NB4 (cell line): ENCODE data around the gene EXOC7.
A peak's percentile ranks its signal among the peaks of the same experiment; 100 is the strongest.
"Not testable (repeated sequence)": the region's sequence is repeated elsewhere in the genome, so short reads cannot be mapped to it uniquely, and the experiment has no call there.

Experiments
- DNase-seq: peaks from one replicate; pipeline ENCODE4 v3.0.0; 2010; ENCODE audit warnings: low read depth
- H3K4me3 ChIP-seq: one replicate; pipeline ENCODE4 v1.5.1; 2011; ENCODE audit warnings: mild to moderate bottlenecking, low read depth, low read length, moderate library complexity
- MYC ChIP-seq: IDR thresholded peaks from 2 replicates; pipeline ENCODE4 v1.6.1; 2011; ENCODE audit warnings: low read depth, low read length
- POLR2A ChIP-seq: IDR thresholded peaks from 2 replicates; pipeline ENCODE4 v1.6.1; 2011; ENCODE audit warnings: mild to moderate bottlenecking; ENCODE audit not compliant: insufficient read length; ENCODE audit errors: extremely low read depth
- TF ChIP-seq, protein P1 (sequence below): IDR thresholded peaks from 2 replicates; pipeline ENCODE4 v1.6.1; 2011; ENCODE audit warnings: low read depth, low read length
- TF ChIP-seq, protein P2 (sequence below): IDR thresholded peaks from one replicate; pipeline ENCODE4 v1.5.1; 2012; ENCODE audit warnings: low read depth, low read length

Gene EXOC7

DNA sequence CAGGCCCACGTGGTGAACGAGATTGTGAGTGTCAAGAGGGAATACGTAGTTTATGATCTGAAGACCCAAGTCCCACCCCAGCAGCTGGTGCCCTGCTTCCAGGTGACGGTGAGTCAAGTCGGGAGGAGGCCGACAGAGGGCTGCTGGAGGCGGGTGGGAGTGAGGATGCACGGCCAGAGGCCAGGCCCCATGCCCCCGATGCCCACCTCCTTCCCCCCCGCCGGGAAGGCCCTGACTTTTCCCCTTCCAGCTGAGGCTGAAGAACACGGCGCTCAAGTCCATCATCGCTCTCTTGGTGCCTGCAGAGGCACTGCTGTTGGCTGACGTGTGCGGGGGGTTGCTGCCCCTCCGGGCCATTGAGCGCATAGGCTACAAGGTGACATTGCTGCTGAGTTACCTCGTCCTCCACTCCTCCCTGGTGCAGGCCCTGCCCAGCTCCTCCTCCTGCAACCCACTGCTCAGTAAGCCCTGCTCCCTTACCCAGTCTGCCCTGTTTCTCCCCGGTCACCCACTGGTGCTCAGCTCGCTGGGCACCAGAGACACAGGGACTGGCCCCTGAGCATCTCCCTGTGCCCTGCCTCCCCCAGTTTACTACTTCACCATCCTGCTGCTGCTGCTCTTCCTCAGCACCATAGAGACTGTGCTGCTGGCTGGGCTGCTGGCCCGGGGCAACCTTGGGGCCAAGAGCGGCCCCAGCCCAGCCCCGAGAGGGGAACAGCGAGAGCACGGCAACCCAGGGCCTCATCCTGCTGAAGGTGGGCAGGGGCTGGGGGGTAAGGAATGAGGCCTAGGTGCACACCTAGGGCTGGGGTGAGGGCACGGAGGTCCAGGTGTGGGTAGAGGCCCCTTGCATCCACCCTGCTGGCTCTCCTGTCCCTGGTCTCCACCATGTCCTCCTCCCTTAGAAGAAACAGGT lies 22.0 kb downstream of the EXOC7 start:
- TF ChIP-seq, protein P1, sequence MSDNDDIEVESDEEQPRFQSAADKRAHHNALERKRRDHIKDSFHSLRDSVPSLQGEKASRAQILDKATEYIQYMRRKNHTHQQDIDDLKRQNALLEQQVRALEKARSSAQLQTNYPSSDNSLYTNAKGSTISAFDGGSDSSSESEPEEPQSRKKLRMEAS, result no peak
- TF ChIP-seq MYC (no peak), POLR2A (peak; percentile 14)
- no peak for DNase-seq
- H3K4me3 ChIP-seq, result no peak overlapping the region

DNA sequence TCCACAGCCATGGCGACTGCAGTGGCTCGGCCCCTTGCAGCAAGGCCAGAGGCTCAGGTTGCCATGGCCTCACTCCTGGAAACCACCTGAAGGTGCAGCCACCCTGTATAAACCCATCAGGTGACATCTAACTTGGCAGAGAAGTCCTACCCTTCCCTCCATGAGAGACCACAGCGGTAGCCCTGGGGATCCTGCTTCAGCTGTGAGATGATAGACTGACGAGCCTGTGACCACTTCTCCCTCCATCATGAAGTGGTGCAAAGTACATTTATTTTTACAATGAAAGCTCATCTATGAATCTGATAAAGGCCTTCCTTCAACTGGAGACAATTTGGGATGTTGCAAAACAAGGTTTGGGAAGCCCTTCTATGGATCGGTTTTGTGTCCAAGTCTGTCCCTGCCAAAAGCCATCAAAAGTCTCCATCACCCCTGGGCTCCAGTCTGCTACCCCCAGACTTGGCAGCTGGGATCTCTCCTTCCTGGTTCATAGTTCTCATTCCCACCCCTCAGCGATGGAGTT lies 22.8 kb downstream of the EXOC7 start:
- DNase-seq, result no peak
- TF ChIP-seq POLR2A (no peak), MYC (no peak)
- TF ChIP-seq, protein P1, result no peak
- TF ChIP-seq, protein P2, sequence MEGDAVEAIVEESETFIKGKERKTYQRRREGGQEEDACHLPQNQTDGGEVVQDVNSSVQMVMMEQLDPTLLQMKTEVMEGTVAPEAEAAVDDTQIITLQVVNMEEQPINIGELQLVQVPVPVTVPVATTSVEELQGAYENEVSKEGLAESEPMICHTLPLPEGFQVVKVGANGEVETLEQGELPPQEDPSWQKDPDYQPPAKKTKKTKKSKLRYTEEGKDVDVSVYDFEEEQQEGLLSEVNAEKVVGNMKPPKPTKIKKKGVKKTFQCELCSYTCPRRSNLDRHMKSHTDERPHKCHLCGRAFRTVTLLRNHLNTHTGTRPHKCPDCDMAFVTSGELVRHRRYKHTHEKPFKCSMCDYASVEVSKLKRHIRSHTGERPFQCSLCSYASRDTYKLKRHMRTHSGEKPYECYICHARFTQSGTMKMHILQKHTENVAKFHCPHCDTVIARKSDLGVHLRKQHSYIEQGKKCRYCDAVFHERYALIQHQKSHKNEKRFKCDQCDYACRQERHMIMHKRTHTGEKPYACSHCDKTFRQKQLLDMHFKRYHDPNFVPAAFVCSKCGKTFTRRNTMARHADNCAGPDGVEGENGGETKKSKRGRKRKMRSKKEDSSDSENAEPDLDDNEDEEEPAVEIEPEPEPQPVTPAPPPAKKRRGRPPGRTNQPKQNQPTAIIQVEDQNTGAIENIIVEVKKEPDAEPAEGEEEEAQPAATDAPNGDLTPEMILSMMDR, result no peak
- H3K4me3 ChIP-seq, result no peak overlapping the region

DNA sequence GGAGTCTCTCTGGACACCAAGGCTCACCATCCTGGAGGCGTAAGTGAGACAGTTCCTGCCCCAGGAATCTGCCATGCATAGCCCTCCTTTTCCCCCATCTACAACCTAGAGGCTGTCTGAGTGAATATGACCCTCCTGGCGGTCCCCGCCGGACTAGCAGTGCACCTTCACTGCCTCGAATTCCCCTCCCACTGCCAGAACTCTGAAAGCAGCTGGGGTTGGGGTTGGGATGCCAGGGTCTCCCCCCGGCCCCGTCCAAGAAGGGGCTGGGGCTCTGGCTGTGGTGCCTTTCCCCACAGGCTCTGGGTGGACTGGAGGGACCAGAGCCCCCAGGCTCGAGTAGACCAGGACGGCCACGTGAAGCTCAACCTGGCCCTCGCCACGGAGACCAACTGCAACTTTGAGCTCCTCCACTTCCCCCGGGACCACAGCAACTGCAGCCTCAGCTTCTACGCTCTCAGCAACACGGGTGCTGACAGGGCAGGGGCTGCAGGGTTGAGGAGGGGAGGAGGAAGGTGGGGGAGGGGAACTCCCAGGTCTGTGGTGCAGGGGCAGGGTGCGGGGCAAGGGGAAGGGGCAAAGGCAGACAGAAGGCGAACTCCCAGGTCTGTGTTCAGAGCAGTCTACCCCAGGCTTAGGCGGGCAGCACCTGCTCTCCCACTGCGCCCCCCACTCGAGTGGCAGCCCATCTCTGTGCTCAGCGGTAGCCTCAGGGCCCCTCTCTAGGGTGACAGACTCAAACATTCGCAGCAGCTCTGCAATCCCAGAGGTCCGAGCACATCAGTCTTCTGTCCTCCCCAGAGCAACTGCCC lies 23.4 kb downstream of the EXOC7 start:
- H3K4me3 ChIP-seq, result no peak overlapping the region
- DNase-seq, result peak; percentile 71
- TF ChIP-seq, protein P2, result no peak
- TF ChIP-seq, protein P1, result peak; percentile 51
- no peak; the same call in 1 of the 2 replicates for TF ChIP-seq MYC
- TF ChIP-seq POLR2A, result peak; percentile 4

DNA sequence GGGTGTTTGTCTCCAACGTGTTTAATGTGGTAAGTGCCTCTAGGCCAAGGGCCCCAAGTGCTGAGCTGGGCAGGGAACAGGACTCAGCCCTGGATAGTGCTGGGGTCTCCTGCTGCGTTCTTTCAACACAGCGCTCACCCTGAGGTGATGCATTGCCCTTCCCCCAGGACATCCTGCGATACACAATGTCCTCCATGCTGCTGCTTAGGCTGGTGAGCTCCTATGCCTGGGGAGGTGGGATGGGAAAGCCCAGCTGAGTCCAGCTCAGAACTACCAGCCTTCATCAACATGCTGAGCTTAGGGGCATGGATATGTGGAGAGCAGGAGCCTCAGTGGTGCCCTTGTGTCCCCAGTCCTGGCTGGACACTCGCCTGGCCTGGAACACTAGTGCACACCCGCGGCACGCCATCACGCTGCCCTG lies 24.0 kb downstream of the EXOC7 start:
- no peak overlapping the region for H3K4me3 ChIP-seq
- TF ChIP-seq, protein P2, result no peak
- TF ChIP-seq, protein P1, result no peak
- TF ChIP-seq POLR2A (peak; percentile 18), MYC (no peak)
- no peak for DNase-seq

DNA sequence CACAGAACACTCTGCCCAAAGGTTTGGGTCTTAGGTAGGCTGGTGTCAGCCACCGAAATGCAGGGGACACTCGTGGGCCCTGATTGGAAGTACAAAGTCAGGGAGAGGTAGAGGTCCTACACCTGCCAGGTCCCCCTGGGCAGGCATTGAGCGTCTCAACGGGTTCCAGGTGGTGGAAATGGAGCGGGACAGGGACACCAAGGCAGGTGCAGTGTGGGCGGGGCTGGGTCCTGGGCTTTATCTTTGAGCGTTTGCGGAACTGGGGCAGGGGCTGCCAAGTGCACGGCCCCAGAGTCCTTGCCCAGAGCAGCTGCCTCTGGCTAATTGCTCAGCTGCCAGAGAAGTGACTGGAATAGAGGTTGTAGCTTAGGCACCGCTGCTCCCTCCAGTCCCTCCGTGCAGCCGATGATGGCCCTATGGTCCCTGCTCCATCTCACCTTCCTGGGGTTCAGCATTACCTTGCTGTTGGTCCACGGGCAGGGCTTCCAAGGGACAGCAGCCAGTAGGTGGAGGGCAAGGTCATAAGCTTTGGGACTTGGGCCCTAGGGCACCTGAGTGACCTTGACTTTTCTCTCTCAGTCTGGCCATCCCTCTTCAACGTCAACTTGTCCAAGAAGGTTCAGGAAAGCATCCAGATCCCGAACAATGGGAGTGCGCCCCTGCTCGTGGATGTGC lies 24.6 kb downstream of the EXOC7 start, which contains the start of gene ZACN:
ZACN (plus strand) TSS at position 323 of the 675 bp plus-strand sequence; CDS start at position 406, 83 bp downstream.
- H3K4me3 ChIP-seq, result no peak within 1 kb of the TSS
- no peak for DNase-seq
- TF ChIP-seq, protein P1, result no peak
- TF ChIP-seq, protein P2, result no peak
- TF ChIP-seq MYC, result no peak

DNA sequence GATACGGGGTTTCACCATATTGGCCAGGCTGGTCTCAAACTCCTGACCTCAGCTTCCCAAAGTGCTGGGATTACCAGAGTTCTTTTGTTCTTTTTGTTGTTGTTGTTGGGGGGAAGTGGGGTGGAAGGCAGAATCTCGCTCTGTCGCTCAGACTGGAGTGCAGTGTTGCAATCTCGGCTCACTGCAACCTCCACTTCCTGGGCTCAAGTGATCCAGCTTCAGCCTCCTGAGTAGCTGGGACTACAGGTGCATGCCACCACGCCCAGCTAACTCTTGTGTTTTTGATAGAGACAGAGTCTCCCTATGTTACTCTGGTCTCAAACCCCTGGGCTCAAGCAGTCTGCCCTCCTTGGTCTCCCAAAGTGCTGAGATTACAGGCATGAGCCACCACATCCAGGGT lies 25.2 kb downstream of the EXOC7 start:
- DNase-seq, result peak; percentile 51
- not testable (repeated sequence) for H3K4me3 ChIP-seq
